Subcutaneous abdominal adipose tissue (tissue), 5 donors: ENCODE data around the gene CLTB.
"Not testable (repeated sequence)": the region's sequence is repeated elsewhere in the genome, so short reads cannot be mapped to it uniquely, and the experiment has no call there.

Experiments
- H3K27ac ChIP-seq: one replicate; pipeline ENCODE4 v1.7.0; 2013; ENCODE audit warnings: low read depth, mild to moderate bottlenecking, inconsistent platforms, low read length, moderate library complexity
- H3K27me3 ChIP-seq, 5 donors: one replicate each; pipeline ENCODE4 v1.7.0; 2013; ENCODE audit warnings: low read length in 5 of 5, inconsistent platforms in 1 of 5; ENCODE audit not compliant: control insufficient read depth in 5 of 5, insufficient read depth in 4 of 5
- H3K36me3 ChIP-seq, 5 donors: one replicate each; pipeline ENCODE4 v1.7.0; 2013; ENCODE audit warnings: low read length in 5 of 5; ENCODE audit not compliant: control insufficient read depth in 5 of 5, insufficient read depth in 5 of 5
- H3K4me1 ChIP-seq, 5 donors: one replicate each; pipeline ENCODE4 v1.7.0; 2013; ENCODE audit warnings: low read length in 5 of 5, mild to moderate bottlenecking in 3 of 5, moderate library complexity in 1 of 5; ENCODE audit not compliant: control insufficient read depth in 5 of 5, insufficient read depth in 5 of 5
- H3K4me3 ChIP-seq, 5 donors: one replicate each; pipeline ENCODE4 v1.7.0; 2013; ENCODE audit warnings: low read length in 5 of 5, low read depth in 1 of 5
- H3K9ac ChIP-seq, 5 donors: one replicate each; pipeline ENCODE4 v1.7.0; 2013; ENCODE audit warnings: low read length in 5 of 5, mild to moderate bottlenecking in 4 of 5, moderate library complexity in 3 of 5
- H3K9me3 ChIP-seq, 5 donors: one replicate each; pipeline ENCODE4 v1.7.0; 2013; ENCODE audit warnings: low read length in 5 of 5; ENCODE audit not compliant: control insufficient read depth in 5 of 5
- donor health status: healthy.
- donor health status: healthy.
- donor health status: healthy.
- donor health status: healthy.
- donor health status: healthy.

CLTB gene

GRCh38 chr5:176415240-176415951 lies 943 bp downstream of the CLTB start:
- Histone ChIP-seq H3K9me3 (no peaks in the 10 kb centered on the region), H3K4me1 (peaks cover 8 to 49% (median 42%) of the 10 kb centered on the region in 5 donors), H3K27ac (peak overlapping the region; percentile 75), H3K36me3 (no peaks in the 10 kb centered on the region), H3K27me3 (no peaks in the 10 kb centered on the region), H3K9ac (peak overlapping the region; percentile 84 to 97 (median 91)), H3K4me3 (peak overlapping the region; percentile 76 to 89 (median 85))

DNA sequence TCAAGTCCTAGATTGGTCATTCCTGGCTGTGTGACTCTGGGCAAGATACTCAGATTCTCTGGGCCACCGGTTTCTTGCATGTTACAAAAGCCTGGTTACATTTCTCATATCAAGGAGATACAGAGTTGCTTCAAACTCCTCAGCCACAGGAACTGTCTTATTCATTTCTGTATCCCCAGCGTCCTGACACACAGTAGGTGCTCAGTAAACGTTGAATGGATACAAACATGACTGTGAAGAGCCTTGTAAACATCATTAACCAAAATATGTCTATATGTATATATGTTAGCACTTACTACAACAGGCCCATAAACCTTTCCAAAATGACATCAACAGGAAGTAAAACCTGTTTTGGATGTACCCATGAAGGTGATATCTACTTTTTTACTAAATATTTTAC lies 1.6 kb downstream of the CLTB start:
- Histone ChIP-seq H3K36me3 (peaks cover 0 to 6% (median 4%) of the 10 kb centered on the region in 5 donors), H3K27ac (no peak overlapping the region), H3K9me3 (no peaks in the 10 kb centered on the region), H3K4me1 (peaks cover 8 to 49% (median 42%) of the 10 kb centered on the region in 5 donors), H3K27me3 (no peaks in the 10 kb centered on the region), H3K4me3 (peak overlapping the region in 2 of 5 donors; percentile 83 to 88), H3K9ac (peak overlapping the region in 4 of 5 donors; percentile 26 to 97 (median 74))

GRCh38 chr5:176413709-176414191 lies 2.6 kb downstream of the CLTB start:
- H3K4me1 ChIP-seq: peaks cover 8 to 49% (median 42%) of the 10 kb centered on the region in 5 donors
- peak overlapping the region in 3 of 5 donors; percentile 7 to 48 (median 44) for H3K9ac ChIP-seq
- no peaks in the 10 kb centered on the region for H3K9me3 ChIP-seq
- H3K27ac ChIP-seq: no peak overlapping the region
- peak overlapping the region in 1 of 5 donors; percentile 9 for H3K4me3 ChIP-seq
- H3K36me3 ChIP-seq: peaks cover 0 to 8% (median 5%) of the 10 kb centered on the region in 5 donors
- H3K27me3 ChIP-seq: no peaks in the 10 kb centered on the region

DNA sequence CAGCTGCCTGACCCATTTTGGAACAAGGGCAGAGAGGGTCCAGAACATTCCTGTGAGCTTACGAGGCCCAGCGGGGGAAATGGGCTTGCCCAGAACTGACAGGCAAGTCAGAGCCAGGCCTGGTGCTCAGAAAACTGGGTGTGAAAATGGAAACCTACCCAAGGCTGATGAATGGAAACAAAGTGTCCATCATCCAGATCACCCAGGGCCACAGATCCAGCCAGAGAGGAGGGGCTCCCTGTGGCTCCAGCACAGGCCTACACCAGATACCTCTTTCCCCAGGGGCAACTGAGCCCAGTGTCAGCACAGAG lies 3.1 kb downstream of the CLTB start:
- no peak overlapping the region for H3K4me3 ChIP-seq
- H3K9ac ChIP-seq: peak overlapping the region in 2 of 5 donors; percentile 34 to 44
- H3K9me3 ChIP-seq: no peaks in the 10 kb centered on the region
- no peaks in the 10 kb centered on the region for H3K27me3 ChIP-seq
- H3K36me3 ChIP-seq: peaks cover 0 to 8% (median 6%) of the 10 kb centered on the region in 5 donors
- H3K4me1 ChIP-seq: peaks cover 8 to 49% (median 42%) of the 10 kb centered on the region in 5 donors
- no peak overlapping the region for H3K27ac ChIP-seq

DNA sequence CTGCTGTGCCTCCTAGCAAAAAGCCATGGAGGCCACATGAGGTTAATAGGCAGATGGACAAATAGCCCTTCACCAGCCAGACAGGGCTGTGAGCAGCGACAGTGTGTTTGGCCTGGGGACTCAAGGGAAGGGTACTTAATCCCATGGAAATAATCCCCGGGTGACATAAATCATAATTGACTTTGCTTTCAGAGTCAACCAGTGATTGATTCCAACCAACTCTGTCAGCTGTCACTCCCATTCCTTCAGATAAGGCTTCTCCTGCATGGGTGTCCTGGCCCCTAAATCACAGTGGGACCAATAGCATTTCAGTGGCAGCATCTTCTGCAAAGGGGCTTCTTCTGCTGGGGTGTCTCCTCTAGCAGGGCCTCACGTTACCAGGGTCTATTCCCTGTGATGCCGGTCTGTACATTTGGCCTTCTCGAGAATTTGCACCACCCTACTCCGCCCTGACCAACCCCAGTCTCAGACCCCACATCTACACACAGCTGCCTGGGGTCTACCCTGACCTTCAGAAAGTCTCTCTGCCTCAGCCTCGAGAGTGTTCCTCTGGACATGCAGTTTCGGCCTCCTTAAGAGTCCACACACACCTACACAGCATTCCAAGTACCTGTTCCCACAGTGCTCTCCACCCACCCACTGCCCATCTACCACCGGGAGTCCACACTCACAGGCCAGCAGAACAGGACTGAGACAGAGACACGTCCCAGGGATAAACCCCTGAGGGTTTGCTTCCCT lies 3.7 kb downstream of the CLTB start:
- Histone ChIP-seq H3K4me1 (peaks cover 8 to 53% (median 46%) of the 10 kb centered on the region in 5 donors), H3K9ac (peak overlapping the region in 2 of 5 donors; percentile 34 to 44), H3K27me3 (no peaks in the 10 kb centered on the region), H3K4me3 (no peak overlapping the region), H3K36me3 (peaks cover 0 to 8% (median 8%) of the 10 kb centered on the region in 5 donors), H3K9me3 (no peaks in the 10 kb centered on the region), H3K27ac (no peak overlapping the region)

DNA sequence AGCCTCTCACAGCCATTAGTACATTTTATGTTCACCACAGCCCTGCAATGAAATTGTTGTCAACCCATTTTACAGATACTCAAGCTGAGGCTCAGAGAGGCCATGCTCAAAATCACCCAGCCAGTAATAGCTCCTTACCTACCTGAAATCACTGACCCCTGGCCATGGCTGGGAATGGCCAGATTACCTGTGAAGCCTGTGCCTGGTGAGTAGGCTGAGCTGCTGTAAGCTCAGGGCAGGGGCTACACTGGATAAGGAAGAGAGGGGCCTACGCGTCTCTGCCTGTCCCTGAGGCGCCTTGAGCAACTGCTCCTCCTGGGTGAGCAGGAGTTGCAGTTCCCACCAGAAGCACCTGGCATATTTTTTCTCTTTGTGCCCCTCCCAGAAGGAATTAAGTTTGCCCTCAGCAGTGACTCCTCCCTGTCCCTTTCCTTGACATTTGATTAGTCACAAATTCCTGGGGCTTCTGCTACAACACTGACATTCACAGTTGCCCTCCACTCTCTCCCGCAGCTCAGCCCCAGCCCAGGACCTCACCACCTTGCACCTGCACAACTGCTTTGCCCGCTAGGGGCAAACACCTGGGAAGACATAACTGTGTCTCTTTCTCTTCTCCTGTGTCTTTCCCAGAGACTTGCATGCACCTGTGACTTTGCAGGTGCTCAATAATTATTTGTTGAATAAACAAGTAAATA lies 5.7 kb downstream of the CLTB start:
- Histone ChIP-seq H3K27me3 (no peaks in the 10 kb centered on the region), H3K4me1 (peaks cover 5 to 52% (median 47%) of the 10 kb centered on the region in 5 donors), H3K9me3 (no peaks in the 10 kb centered on the region), H3K36me3 (peaks cover 0 to 27% (median 23%) of the 10 kb centered on the region in 5 donors), H3K4me3 (no peak overlapping the region), H3K27ac (no peak overlapping the region), H3K9ac (no peak overlapping the region)

DNA sequence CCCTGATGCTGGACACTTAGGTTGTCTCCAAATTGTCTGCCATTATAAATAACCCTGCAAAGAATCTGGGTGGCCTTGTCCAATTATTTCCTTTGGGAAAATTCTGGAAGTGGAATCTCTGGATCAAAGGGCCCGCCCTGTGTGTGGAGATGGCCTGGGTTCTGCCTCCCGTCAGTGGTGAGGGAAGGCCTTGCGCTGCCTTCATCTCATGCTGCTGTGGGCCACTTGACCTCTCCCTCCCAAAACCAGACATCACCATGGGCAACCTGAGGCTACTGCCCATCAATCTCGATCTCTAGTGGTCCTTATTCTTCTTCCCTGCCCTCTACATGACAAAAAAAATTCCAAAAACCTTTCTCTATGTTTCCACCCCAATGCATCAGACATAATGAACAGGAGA lies 6.6 kb downstream of the CLTB start:
- Histone ChIP-seq H3K9ac (no peak overlapping the region), H3K36me3 (peaks cover 0 to 30% (median 26%) of the 10 kb centered on the region in 5 donors), H3K4me1 (peaks cover 2 to 43% (median 39%) of the 10 kb centered on the region in 5 donors), H3K27me3 (no peaks in the 10 kb centered on the region), H3K27ac (no peak overlapping the region), H3K4me3 (no peak overlapping the region), H3K9me3 (no peaks in the 10 kb centered on the region)

- H3K4me1 ChIP-seq: peaks cover 0 to 31% (median 28%) of the 10 kb centered on the region in 5 donors
- peaks cover 0 to 41% (median 26%) of the 10 kb centered on the region in 5 donors for H3K36me3 ChIP-seq
- no peak overlapping the region for H3K9ac ChIP-seq
- H3K9me3 ChIP-seq: no peaks in the 10 kb centered on the region
- no peak overlapping the region for H3K27ac ChIP-seq
- no peaks in the 10 kb centered on the region for H3K27me3 ChIP-seq
- H3K4me3 ChIP-seq: no peak overlapping the region
Measured at GRCh38 chr5:176408590-176408989, 7.7 kb downstream of the CLTB start.

DNA sequence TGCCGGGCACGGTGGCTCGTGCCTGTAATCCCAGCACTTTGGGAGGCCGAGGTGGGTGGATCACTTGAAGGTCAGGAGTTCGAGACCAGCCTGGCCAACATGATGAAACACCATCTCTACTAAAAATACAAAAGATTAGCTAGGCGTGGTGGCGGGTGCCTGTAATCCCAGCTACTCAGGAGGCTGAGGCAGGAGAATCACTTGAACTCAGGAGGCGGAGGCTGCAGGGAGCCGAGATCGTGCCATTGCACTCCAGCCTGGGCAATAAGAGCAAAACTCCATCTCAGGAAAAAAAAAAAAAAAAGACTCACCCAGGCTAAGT lies 8.1 kb downstream of the CLTB start:
- H3K9ac ChIP-seq, H3K27me3 ChIP-seq, H3K9me3 ChIP-seq, H3K4me3 ChIP-seq: not testable (repeated sequence)
- Histone ChIP-seq H3K4me1 (peaks cover 0 to 28% (median 24%) of the 10 kb centered on the region in 5 donors), H3K36me3 (peaks cover 0 to 41% (median 26%) of the 10 kb centered on the region in 5 donors), H3K27ac (peak overlapping the region; percentile 46)
